Endothelial cell (in vitro differentiated cells): ENCODE data around the gene PTPA. TPM values are rescaled to one million over a fixed set of nuclear protein-coding genes. Genes with fewer than 3 reads are reported as not detected.
"Not testable (repeated sequence)": the region's sequence is repeated elsewhere in the genome, so short reads cannot be mapped to it uniquely, and the experiment has no call there.

Experiments
- DNase-seq: peaks from one replicate; pipeline ENCODE4 v3.0.0; 2021; ENCODE audit warnings: low spot score
- H3K27ac Mint-ChIP-seq: one replicate; pipeline ENCODE4 v1.8.0; 2021; ENCODE audit warnings: mixed read lengths, inconsistent platforms; ENCODE audit not compliant: unreplicated experiment
- H3K27me3 Mint-ChIP-seq: one replicate; pipeline ENCODE4 v1.8.0; 2021; ENCODE audit warnings: mild to moderate bottlenecking, moderate library complexity, mixed read lengths, inconsistent platforms; ENCODE audit not compliant: unreplicated experiment
- H3K36me3 Mint-ChIP-seq: one replicate; pipeline ENCODE4 v1.8.0; 2021; ENCODE audit warnings: mild to moderate bottlenecking, low read depth, mixed read lengths, inconsistent platforms; ENCODE audit not compliant: unreplicated experiment
- H3K4me1 Mint-ChIP-seq: one replicate; pipeline ENCODE4 v1.8.0; 2021; ENCODE audit warnings: mild to moderate bottlenecking, mixed read lengths, inconsistent platforms; ENCODE audit not compliant: unreplicated experiment
- H3K4me3 Mint-ChIP-seq: one replicate; pipeline ENCODE4 v1.8.0; 2021; ENCODE audit warnings: mild to moderate bottlenecking, mixed read lengths, inconsistent platforms; ENCODE audit not compliant: unreplicated experiment
- H3K9me3 Mint-ChIP-seq: one replicate; pipeline ENCODE4 v1.8.0; 2021; ENCODE audit warnings: mixed read lengths, inconsistent platforms; ENCODE audit not compliant: unreplicated experiment
- total RNA-seq: library from RNA; stranded (reverse); fragmentation: NEBNext Ultra II Directional; extraction: Animal tissue kit (Norgen Biotek cat#: 25700); gene quantifications from one replicate; pipeline ENCODE4 v1.2.1, GENCODE V29; 2021; ENCODE audit not compliant: unreplicated experiment
- TF ChIP-seq, protein P1 (sequence below): fragments of 200-600 bp; sonication (generic); IDR thresholded peaks from one replicate; pipeline ENCODE4 v1.5.0; 2021; ENCODE audit warnings: antibody characterized with exemption; ENCODE audit not compliant: unreplicated experiment

PTPA gene
- total RNA-seq, 1 donor from 2014 or later: 120 TPM

DNA sequence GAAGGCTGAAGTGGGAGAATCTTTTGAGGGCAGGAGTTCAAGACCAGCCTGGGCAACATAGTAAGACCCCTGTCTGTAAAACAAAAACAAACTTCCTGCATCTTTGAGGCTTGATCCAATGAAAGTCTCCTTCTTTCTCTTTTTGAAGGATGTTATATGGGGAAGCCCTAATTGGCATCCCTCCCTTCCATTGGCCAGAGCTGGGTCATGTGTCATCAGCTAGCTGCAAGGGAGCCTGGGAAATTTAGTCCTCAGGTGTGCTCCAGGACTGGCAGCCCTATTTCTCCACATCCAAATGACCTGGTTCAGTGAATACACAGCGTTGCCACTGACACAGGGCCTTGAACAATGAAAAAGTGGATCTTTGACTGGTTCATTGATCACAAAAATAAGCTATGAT is 75.8 kb downstream of the PTPA start:
- no peak overlapping the region for H3K27ac Mint-ChIP-seq
- H3K36me3 Mint-ChIP-seq: peaks cover 7% of the 10 kb centered on the region
- H3K4me1 Mint-ChIP-seq: peaks cover 7% of the 10 kb centered on the region
- peaks cover 8% of the 10 kb centered on the region for H3K27me3 Mint-ChIP-seq
- H3K4me3 Mint-ChIP-seq: no peak overlapping the region
- TF ChIP-seq, protein P1, sequence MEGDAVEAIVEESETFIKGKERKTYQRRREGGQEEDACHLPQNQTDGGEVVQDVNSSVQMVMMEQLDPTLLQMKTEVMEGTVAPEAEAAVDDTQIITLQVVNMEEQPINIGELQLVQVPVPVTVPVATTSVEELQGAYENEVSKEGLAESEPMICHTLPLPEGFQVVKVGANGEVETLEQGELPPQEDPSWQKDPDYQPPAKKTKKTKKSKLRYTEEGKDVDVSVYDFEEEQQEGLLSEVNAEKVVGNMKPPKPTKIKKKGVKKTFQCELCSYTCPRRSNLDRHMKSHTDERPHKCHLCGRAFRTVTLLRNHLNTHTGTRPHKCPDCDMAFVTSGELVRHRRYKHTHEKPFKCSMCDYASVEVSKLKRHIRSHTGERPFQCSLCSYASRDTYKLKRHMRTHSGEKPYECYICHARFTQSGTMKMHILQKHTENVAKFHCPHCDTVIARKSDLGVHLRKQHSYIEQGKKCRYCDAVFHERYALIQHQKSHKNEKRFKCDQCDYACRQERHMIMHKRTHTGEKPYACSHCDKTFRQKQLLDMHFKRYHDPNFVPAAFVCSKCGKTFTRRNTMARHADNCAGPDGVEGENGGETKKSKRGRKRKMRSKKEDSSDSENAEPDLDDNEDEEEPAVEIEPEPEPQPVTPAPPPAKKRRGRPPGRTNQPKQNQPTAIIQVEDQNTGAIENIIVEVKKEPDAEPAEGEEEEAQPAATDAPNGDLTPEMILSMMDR: no peak
- no peaks in the 10 kb centered on the region for H3K9me3 Mint-ChIP-seq
- no peak for DNase-seq

DNA sequence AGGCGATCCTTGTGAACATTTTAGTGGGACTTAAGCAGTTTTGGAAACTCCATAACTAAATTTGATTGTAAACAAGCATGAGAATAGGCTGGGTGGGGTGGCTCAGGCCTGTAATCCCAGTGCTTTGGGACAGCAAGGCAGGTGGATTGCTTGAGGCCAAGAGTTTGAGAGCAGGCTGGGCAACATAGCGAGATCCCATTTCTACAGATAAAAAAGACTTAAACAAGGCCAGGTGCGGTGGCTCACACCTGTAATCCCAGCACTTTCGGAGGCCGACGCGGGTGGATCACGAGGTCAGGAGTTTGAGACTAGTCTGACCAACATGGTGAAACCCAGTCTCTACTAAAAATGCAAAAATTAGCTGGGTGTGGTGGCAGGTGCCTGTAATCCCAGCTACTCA is 78.8 kb downstream of the PTPA start:
- not testable (repeated sequence) for H3K27me3 Mint-ChIP-seq, DNase-seq, H3K27ac Mint-ChIP-seq, H3K4me1 Mint-ChIP-seq, H3K36me3 Mint-ChIP-seq, H3K4me3 Mint-ChIP-seq, H3K9me3 Mint-ChIP-seq

DNA sequence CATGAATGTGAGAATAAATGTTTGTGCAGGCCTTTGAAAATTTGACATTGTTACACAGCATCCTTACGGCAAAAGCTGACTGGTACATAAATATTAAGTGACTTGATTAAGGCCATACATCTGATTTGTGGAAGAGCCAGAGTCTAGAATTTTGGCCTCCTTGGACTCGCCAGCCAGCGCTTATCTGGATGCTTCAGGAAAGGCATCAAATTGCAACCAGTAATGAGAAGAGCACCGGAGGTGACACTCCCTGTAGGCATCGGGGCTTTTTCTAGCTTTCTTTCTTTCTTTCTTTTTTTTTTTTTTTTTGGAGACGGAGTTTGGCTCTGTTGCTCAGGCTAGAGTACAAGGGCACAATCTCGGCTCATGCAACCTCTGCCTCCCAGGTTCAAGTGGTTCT is 80.0 kb downstream of the PTPA start:
- Mint-ChIP-seq H3K27me3 (no peaks in the 10 kb centered on the region), H3K36me3 (no peaks in the 10 kb centered on the region), H3K4me3 (no peak overlapping the region), H3K27ac (no peak overlapping the region), H3K4me1 (no peaks in the 10 kb centered on the region), H3K9me3 (no peaks in the 10 kb centered on the region)
- TF ChIP-seq, protein P1: no peak
- DNase-seq: no peak

DNA sequence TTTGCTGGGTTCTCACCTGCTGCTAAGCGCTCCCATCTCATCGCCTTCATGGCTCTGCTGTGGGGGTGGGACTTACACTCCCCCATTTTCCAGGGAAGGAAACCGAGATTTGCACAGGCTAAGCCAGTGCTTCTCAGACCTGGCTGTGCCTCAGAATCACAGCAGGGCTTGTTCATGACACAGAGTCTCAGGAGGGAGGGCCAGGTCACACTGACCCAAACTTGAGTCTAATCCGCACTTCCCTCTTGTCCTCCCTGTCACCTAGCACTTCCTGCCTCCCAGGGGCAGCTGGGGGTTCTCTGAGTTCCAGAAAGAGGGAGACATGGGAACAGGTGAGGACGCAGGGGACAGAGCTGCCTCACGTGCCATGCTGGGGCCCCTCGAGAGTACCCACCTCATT is 82.4 kb downstream of the PTPA start:
- no peak for DNase-seq
- no peak overlapping the region for H3K27ac Mint-ChIP-seq
- no peaks in the 10 kb centered on the region for H3K4me1 Mint-ChIP-seq
- H3K4me3 Mint-ChIP-seq: no peak overlapping the region
- TF ChIP-seq, protein P1: no peak
- no peaks in the 10 kb centered on the region for H3K9me3 Mint-ChIP-seq
- H3K36me3 Mint-ChIP-seq: no peaks in the 10 kb centered on the region
- H3K27me3 Mint-ChIP-seq: no peaks in the 10 kb centered on the region

DNA sequence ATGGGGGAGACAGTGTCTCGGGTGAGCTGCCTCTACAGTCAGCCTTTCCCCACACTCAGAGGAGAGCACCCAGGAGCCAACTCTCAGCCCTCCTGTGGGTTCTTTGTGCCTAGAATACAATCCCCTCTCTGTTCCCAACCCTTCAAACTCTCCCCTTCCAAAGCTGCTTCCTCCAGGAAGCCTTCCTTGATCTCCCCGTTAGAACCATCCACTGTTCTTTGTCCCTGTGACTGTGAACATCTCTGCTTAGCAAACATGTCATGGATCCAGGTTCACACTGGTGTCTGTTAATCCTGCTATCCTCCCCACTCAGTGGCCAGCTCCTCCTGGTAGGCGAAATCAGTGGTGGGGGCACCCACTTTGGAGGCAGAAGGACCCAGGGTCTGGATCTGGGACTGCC is 83.0 kb downstream of the PTPA start:
- no peak overlapping the region for H3K27ac Mint-ChIP-seq
- no peak for DNase-seq
- no peak overlapping the region for H3K4me3 Mint-ChIP-seq
- no peaks in the 10 kb centered on the region for H3K36me3 Mint-ChIP-seq
- no peaks in the 10 kb centered on the region for H3K27me3 Mint-ChIP-seq
- no peaks in the 10 kb centered on the region for H3K4me1 Mint-ChIP-seq
- TF ChIP-seq, protein P1: no peak
- no peaks in the 10 kb centered on the region for H3K9me3 Mint-ChIP-seq

DNA sequence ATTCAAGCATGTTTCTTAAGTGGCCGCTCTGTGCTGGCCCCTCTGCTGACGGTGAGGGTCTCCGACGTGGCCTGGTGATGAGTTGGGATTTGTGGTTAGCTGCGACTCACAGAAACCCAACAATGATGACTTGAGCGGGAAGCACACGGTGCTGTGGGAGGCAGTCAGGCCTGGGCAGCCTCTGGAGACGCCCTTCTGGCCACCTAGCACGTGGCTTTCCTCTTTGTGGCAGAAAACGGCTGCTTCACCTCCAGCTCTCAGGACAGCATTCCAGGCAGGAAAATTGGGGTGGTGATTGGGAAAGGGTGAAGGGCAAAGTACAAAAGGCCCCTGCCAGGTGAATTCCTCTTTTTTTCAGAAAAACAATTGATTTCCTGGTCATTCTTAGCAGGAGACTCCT is 84.4 kb downstream of the PTPA start:
- TF ChIP-seq, protein P1: no peak
- Mint-ChIP-seq H3K27me3 (no peaks in the 10 kb centered on the region), H3K9me3 (no peaks in the 10 kb centered on the region), H3K36me3 (no peaks in the 10 kb centered on the region), H3K4me3 (no peak overlapping the region), H3K4me1 (no peaks in the 10 kb centered on the region), H3K27ac (no peak overlapping the region)
- DNase-seq: no peak

DNA sequence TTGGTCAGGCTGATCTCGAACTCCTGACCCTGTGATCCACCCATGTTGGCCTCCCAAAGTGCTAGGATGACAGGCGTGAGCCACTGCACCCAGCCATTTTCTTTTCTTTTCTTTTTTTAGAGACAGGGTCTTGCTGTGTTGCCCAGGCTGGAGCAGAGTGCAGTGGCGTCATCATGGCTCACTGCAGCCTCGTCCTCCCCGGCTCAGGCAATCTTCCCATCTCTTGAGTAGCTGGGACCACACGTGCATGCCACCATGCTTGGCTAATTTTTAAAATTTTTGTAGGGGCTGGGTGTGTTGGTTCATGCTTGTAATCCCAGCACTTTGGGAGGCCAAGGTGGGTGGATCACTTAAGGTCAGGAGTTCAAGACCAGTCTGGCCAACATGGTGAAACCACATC is 85.8 kb downstream of the PTPA start:
- H3K27ac Mint-ChIP-seq, DNase-seq, H3K4me3 Mint-ChIP-seq, H3K9me3 Mint-ChIP-seq, H3K4me1 Mint-ChIP-seq, H3K36me3 Mint-ChIP-seq, H3K27me3 Mint-ChIP-seq: not testable (repeated sequence)
